Measurements from ENCODE around the gene CUL2. TPM values are rescaled to one million over a fixed set of nuclear protein-coding genes. Genes with fewer than 3 reads are reported as not detected.

Gene CUL2
- total RNA-seq, 2 experiments from 2014 or later, result 37.4 to 40.2 TPM

GRCh38 chr10:35041502-35041879, 48.6 kb downstream of the CUL2 start:
- TF ChIP-seq CTCF (IDR thresholded peaks at IDR 0.05), result no peak
- ChIA-PET CTCF (no interaction called here), POLR2A (no interaction called here)
- DNase-seq (no peak), ATAC-seq (no peak)
- intact Hi-C loops (cut with micrococcal nuclease), result no loop called here
- Mint-ChIP-seq H3K4me1 (ENCODE audit: low read depth) (peaks cover 6% of the 10 kb centered on the region), H3K9me3 (no peaks in the 10 kb centered on the region), H3K36me3 (ENCODE audit: low read depth) (peaks cover 32% of the 10 kb centered on the region), H3K27ac (no peak overlapping the region), H3K27me3 (no peaks in the 10 kb centered on the region), H3K4me3 (no peak overlapping the region)

GRCh38 chr10:35040760-35041501, 49.2 kb downstream of the CUL2 start:
- Mint-ChIP-seq H3K27ac (no peak overlapping the region), H3K27me3 (no peaks in the 10 kb centered on the region), H3K4me1 (ENCODE audit: low read depth) (peaks cover 2% of the 10 kb centered on the region), H3K4me3 (no peak overlapping the region), H3K36me3 (ENCODE audit: low read depth) (peaks cover 30% of the 10 kb centered on the region), H3K9me3 (no peaks in the 10 kb centered on the region)
- TF ChIP-seq CTCF (IDR thresholded peaks at IDR 0.05), result no peak
- ChIA-PET CTCF (no interaction called here), POLR2A (no interaction called here)
- DNase-seq, result no peak
- intact Hi-C loops (cut with micrococcal nuclease), result no loop called here
- no peak for ATAC-seq

GRCh38 chr10:35037104-35037503, 53.0 kb downstream of the CUL2 start:
- ATAC-seq (no peak), DNase-seq (no peak)
- H3K4me3 Mint-ChIP-seq, result no peak overlapping the region
- H3K4me1 Mint-ChIP-seq (ENCODE audit: low read depth), result no peaks in the 10 kb centered on the region
- H3K9me3 Mint-ChIP-seq, result no peaks in the 10 kb centered on the region
- peaks cover 20% of the 10 kb centered on the region for H3K36me3 Mint-ChIP-seq (ENCODE audit: low read depth)
- ChIA-PET POLR2A (no interaction called here), CTCF (no interaction called here)
- intact Hi-C loops (cut with micrococcal nuclease), result no loop called here
- TF ChIP-seq CTCF (IDR thresholded peaks at IDR 0.05), result no peak
- no peak overlapping the region for H3K27ac Mint-ChIP-seq
- no peaks in the 10 kb centered on the region for H3K27me3 Mint-ChIP-seq

- intact Hi-C loops (cut with micrococcal nuclease), result no loop called here
- ChIA-PET CTCF (interaction anchor here (0.9 kb wide), 1 partner anchor 10 kb away, joined by 3 read pairs; no protein-coding TSS in a partner anchor), POLR2A (no interaction called here)
- no peak overlapping the region for H3K4me3 Mint-ChIP-seq
- no peaks in the 10 kb centered on the region for H3K4me1 Mint-ChIP-seq (ENCODE audit: low read depth)
- ATAC-seq (no peak), DNase-seq (no peak)
- peaks cover 19% of the 10 kb centered on the region for H3K36me3 Mint-ChIP-seq (ENCODE audit: low read depth)
- H3K27ac Mint-ChIP-seq, result no peak overlapping the region
- no peak for TF ChIP-seq CTCF (IDR thresholded peaks at IDR 0.05)
- H3K27me3 Mint-ChIP-seq, result no peaks in the 10 kb centered on the region
- H3K9me3 Mint-ChIP-seq, result no peaks in the 10 kb centered on the region
Observed at GRCh38 chr10:35035606-35036005, 54.5 kb downstream of the CUL2 start.

GRCh38 chr10:35027567-35027966, 62.6 kb downstream of the CUL2 start:
- intact Hi-C loops (cut with micrococcal nuclease), result no loop called here
- TF ChIP-seq CTCF (IDR thresholded peaks at IDR 0.05), result no peak
- Mint-ChIP-seq H3K27me3 (no peaks in the 10 kb centered on the region), H3K27ac (no peak overlapping the region), H3K9me3 (no peaks in the 10 kb centered on the region), H3K4me1 (ENCODE audit: low read depth) (no peaks in the 10 kb centered on the region), H3K36me3 (ENCODE audit: low read depth) (peaks cover 23% of the 10 kb centered on the region), H3K4me3 (no peak overlapping the region)
- ChIA-PET CTCF (interaction anchor here (2.0 to 3.2 kb wide), 2 partner anchors 33 to 56 kb away, joined by 4 to 21 read pairs; no protein-coding TSS in a partner anchor), POLR2A (no interaction called here)
- DNase-seq, result no peak
- ATAC-seq, result no peak
